H1 (cell line): ENCODE results near the gene PREX1. TPM values are rescaled to one million over a fixed set of nuclear protein-coding genes. Genes with fewer than 3 reads are reported as not detected.

Experiments used
- CHD7 ChIP-seq: fragments of 300-600 bp; sonication (generic); IDR thresholded peaks from 2 replicates; pipeline ENCODE4 v1.7.1; 2012; ENCODE audit warnings: low read length, moderate library complexity, mild to moderate bottlenecking, inconsistent platforms; ENCODE audit not compliant: insufficient replicate concordance
- CTBP2 ChIP-seq: IDR thresholded peaks from 2 replicates; pipeline ENCODE4 v1.7.0; 2011; ENCODE audit warnings: borderline replicate concordance, mild to moderate bottlenecking, moderate library complexity, mixed read lengths, low read length; ENCODE audit not compliant: insufficient read depth, insufficient read length
- EZH2 ChIP-seq: fragments of 200-600 bp; sonication (generic); IDR thresholded peaks from 2 replicates; pipeline ENCODE4 v1.7.1; 2012; ENCODE audit warnings: low read depth, mild to moderate bottlenecking, moderate library complexity, low read length, inconsistent platforms; ENCODE audit not compliant: severe bottlenecking
- GTF2F1 ChIP-seq: IDR thresholded peaks from 2 replicates; pipeline ENCODE4 v1.6.1; 2012; ENCODE audit warnings: low read depth, low read length, improper control_type of control experiment, borderline replicate concordance
- HDAC2 ChIP-seq, 2 experiments: fragments of 300-600 bp in 1 of 2; sonication (generic) in 1 of 2; IDR thresholded peaks; 2 replicates each; pipeline ENCODE4 v1.6.1; 2011 to 2012; ENCODE audit warnings: low read depth in 2 of 2, low read length in 2 of 2, mild to moderate bottlenecking in 2 of 2, moderate library complexity in 2 of 2, borderline replicate concordance in 1 of 2, inconsistent platforms in 1 of 2
- RFX5 ChIP-seq: IDR thresholded peaks from 2 replicates; pipeline ENCODE4 v1.6.1; 2011; ENCODE audit warnings: low read depth, low read length, improper control_type of control experiment, borderline replicate concordance
- SP2 ChIP-seq: IDR thresholded peaks from 2 replicates; pipeline ENCODE4 v1.6.1; 2012; ENCODE audit warnings: mild to moderate bottlenecking, low read length, inconsistent platforms
- SUZ12 ChIP-seq: fragments of 200-600 bp; sonication (generic); IDR thresholded peaks from 2 replicates; pipeline ENCODE4 v1.6.1; 2012; ENCODE audit warnings: mild to moderate bottlenecking, inconsistent platforms, low read length, moderate library complexity, mixed read lengths
- TCF12 ChIP-seq: IDR thresholded peaks from 2 replicates; pipeline ENCODE4 v1.6.1; 2011; ENCODE audit warnings: low read depth, mild to moderate bottlenecking, low read length
- ZNF274 ChIP-seq: IDR thresholded peaks from 2 replicates; pipeline ENCODE4 v1.7.0; 2012; ENCODE audit warnings: low read length, borderline replicate concordance; ENCODE audit errors: extremely low read depth
- polyA plus RNA-seq, 7 experiments: library from polyadenylated mRNA; depleted of rRNA in 3 of 7; stranded (reverse) in 5 of 7; unstranded in 2 of 7; fragments of >200 nt in 5 of 7; fragments of 200-250 nt in 2 of 7; gene quantifications; 1 replicate in 5 of 7; 2 replicates in 1 of 7; 4 replicates in 1 of 7; pipeline versions ENCODE4 v1.2.1 to v1.2.3, GENCODE V29; 2011 to 2013; ENCODE audit warnings: missing spikeins in 2 of 7, mixed read lengths in 2 of 7
- total RNA-seq: library from RNA; stranded (reverse); fragmentation: NEBNext Ultra II Directional; extraction: Animal tissue kit (Norgen Biotek cat#: 25700); gene quantifications from 2 replicates; pipeline ENCODE4 v1.2.1, GENCODE V29; 2021

Gene PREX1
- total and polyA plus RNA-seq, 2 of the 8 experiments (the other 6 are each of a cell fraction or from before 2014, with no cell fraction given), result 10.7 to 12.8 TPM

- TF ChIP-seq CHD7 (no peak), EZH2 (no peak), HDAC2 (IDR thresholded peaks at IDR 0.05; ENCODE audit: borderline replicate concordance in 1 of 2, low read depth in 2 of 2, low read length in 2 of 2) (no peak), GTF2F1 (no peak), RFX5 (no peak), ZNF274 (no peak), SP2 (no peak), CTBP2 (no peak), SUZ12 (no peak), TCF12 (no peak)
Measured at GRCh38 chr20:48736636-48737035, 91.2 kb downstream of the PREX1 start (continued).
